Measurements from ENCODE around the gene IQSEC1.

DNA sequence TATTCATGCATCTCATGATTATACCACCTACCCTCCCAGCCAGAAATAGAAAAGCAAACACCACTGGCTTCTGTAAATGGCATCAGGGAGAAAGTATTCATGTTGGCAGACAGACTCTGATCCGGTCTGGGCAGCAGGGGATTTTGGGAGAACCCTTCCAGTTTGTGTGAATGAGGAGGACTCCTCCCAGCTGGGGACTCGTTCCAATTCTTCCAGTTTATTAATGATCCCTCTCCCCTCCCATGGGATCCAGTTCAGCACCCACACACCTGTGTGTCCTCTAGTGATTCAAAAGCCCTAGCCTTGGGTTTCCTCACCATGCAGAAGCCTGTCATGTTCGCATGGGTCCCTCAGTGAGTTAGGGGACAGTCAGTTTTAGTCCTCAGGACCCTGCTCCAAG lies 110.9 kb downstream of the IQSEC1 start:
- TF ChIP-seq, protein P1, sequence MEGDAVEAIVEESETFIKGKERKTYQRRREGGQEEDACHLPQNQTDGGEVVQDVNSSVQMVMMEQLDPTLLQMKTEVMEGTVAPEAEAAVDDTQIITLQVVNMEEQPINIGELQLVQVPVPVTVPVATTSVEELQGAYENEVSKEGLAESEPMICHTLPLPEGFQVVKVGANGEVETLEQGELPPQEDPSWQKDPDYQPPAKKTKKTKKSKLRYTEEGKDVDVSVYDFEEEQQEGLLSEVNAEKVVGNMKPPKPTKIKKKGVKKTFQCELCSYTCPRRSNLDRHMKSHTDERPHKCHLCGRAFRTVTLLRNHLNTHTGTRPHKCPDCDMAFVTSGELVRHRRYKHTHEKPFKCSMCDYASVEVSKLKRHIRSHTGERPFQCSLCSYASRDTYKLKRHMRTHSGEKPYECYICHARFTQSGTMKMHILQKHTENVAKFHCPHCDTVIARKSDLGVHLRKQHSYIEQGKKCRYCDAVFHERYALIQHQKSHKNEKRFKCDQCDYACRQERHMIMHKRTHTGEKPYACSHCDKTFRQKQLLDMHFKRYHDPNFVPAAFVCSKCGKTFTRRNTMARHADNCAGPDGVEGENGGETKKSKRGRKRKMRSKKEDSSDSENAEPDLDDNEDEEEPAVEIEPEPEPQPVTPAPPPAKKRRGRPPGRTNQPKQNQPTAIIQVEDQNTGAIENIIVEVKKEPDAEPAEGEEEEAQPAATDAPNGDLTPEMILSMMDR (conservative IDR thresholded peaks at IDR 0.05 in 1 of 2, IDR thresholded peaks at IDR 0.05 in 1 of 2; ENCODE audit: low read depth in 1 of 2, low read length in 2 of 2): no peak
- TF ChIP-seq EZH2 (IDR thresholded peaks at IDR 0.05; ENCODE audit: low read length, missing control alignments): no peak
